ENCODE data around the gene KRTAP5-4. TPM values are rescaled to one million over a fixed set of nuclear protein-coding genes. Genes with fewer than 3 reads are reported as not detected.
"Not testable (repeated sequence)": the region's sequence is repeated elsewhere in the genome, so short reads cannot be mapped to it uniquely, and the experiment has no call there.

The KRTAP5-4 gene
- not detected in 2 replicates for total RNA-seq

- no peak for DNase-seq (ENCODE audit: extremely low read depth, low read depth, low spot score)
Observed at GRCh38 chr11:1622086-1622485, at the start of gene KRTAP5-4. KRTAP5-4 (minus strand) TSS chr11:1622138; CDS start chr11:1622093, 45 bp downstream.

- no peak for DNase-seq (ENCODE audit: extremely low read depth, low read depth, low spot score)
Observed at GRCh38 chr11:1671658-1672057, 49.7 kb upstream of the KRTAP5-4 start.

- DNase-seq (ENCODE audit: extremely low read depth, low read depth, low spot score): no peak
Observed at GRCh38 chr11:1670905-1671371, 49.0 kb upstream of the KRTAP5-4 start.

GRCh38 chr11:1670457-1670856 lies 48.5 kb upstream of the KRTAP5-4 start:
- not testable (repeated sequence) for DNase-seq (ENCODE audit: extremely low read depth, low read depth, low spot score)

GRCh38 chr11:1669546-1670218 lies 47.7 kb upstream of the KRTAP5-4 start:
- no peak for DNase-seq (ENCODE audit: extremely low read depth, low read depth, low spot score)

GRCh38 chr11:1668911-1669473 lies 47.1 kb upstream of the KRTAP5-4 start:
- DNase-seq (ENCODE audit: extremely low read depth, low read depth, low spot score): no peak

DNA sequence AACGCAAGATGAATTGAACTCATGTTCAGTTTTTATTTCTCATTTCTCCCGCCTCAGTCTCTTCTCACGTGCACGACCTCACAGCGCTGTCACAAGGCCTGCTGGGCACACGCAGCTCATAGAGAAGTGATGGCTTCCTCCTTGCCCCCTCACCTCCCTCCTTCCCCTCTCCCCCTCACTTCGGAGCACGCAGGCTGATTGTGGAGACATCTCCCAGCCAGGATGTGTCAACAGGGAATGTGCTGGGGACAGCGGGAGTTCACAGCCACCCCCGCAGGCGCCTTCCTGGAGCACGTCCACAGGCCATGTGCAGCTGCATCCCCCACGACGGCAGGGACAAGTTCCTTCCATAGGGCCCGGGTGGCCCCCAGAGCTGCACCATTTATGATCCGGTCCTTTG lies 46.0 kb upstream of the KRTAP5-4 start:
- DNase-seq (ENCODE audit: extremely low read depth, low read depth, low spot score): no peak

DNA sequence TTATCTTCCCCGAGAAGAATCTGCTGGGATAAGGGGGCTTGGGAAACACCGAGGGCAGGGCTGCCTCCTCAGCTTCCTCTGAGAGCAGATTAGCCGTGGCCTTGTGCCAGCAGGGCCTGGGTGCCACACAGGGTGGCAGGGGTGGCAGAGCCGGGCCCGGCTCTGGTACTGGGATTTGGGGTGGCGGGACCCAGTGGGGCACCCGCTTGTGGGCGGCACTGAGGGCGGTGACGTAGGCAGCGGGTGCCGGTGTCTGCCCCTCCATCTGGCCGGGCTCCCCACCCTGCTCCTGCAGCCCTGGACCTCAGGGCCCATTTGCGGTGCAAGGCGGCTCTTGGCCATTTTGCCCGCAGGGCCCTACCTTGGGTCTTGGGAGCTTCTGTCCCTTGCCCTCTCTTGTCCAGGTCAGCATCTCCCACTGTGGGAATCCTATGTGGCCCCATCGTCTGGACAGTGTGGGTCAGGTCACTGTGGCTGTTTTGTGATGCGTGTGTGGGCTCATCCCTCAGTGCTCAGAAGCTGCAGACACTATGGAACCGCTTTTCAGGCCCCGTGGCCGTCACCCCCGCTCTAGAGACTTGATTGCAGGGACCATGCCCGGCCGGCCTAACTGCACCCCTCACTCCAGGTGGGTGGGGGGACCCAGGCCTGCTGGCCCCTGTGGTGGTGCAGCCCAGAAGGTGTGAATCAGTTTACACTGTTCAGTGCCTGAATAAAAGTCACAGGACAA lies 45.3 kb upstream of the KRTAP5-4 start:
- DNase-seq (ENCODE audit: extremely low read depth, low read depth, low spot score): no peak

- no peak for DNase-seq (ENCODE audit: extremely low read depth, low read depth, low spot score)
Observed at GRCh38 chr11:1665313-1665712, 43.4 kb upstream of the KRTAP5-4 start.

GRCh38 chr11:1662699-1663283 lies 40.9 kb upstream of the KRTAP5-4 start:
- DNase-seq (ENCODE audit: extremely low read depth, low read depth, low spot score): not testable (repeated sequence)

DNA sequence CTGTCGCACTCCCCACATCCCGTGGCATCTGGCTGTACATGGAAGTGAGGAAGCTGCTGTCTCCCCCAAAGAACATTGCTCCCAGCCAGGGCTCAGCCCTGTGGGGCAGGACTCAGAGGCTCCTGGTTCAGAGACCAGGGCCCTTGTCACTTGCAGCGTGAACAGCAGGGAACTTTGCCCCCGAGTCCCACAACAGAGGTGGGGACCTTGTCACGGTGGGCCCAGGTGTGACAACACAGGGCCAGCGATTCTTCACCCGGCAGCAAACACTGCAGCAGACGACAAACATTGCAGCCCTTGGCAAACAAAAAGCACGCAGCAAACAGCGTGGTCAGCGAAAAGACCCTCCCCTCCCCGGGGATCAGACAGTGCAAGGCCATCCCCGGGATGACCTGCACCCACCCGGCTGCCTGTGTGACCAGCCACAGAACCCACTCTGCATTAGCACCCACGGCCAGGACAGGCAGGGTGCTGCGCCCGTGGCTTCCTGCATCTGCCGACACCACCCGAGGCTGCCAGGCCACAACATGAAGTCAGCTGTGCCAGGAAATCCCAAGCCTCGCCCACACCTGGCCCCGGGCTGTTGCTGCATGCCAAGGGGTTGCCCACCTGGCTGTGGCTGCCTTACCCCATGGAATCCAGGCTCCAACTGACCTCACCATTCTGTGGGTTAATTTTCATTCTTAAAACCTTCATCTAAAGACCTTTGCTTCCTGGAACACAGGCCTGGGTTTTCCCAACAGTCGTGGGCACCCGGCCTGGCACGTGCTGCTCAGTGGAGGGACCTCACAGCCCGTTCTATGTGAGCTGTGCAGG lies 39.7 kb upstream of the KRTAP5-4 start:
- DNase-seq (ENCODE audit: extremely low read depth, low read depth, low spot score): not testable (repeated sequence)

DNA sequence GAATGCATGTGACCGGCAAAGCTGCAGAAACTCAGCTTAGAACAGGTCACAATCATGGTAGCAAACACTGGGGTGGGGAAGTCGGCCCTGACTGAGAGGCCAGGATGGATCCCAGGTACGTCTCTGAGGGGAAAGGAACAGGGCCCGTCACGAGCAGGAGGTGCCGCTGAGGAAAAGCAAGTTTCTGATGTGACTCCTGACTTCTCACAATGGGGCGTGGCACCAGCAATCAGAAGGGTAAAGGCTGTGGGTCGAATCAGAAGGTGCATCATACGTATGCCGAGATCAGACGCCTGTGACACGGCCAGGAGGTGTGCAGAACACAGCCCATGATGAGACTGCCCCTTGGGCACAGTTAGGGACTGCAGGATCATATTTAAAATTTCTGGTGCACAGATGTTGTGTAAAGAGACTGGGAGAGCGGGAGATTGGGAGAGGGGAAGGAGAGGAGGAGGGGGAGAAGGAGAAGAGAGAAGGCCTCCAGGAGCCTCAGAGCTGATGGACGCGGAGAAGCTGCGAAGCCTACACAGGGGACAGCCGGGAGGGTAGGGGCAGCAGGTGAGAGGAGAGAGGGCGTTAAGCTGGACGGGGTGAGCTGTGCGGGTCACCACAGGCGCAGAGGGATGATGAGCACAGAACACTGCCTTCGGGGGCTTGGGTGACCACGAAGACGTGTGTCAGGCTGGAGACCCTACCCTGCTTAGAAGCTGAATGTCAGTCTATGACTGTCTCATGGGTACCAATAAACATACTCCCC lies 38.4 kb upstream of the KRTAP5-4 start:
- DNase-seq (ENCODE audit: extremely low read depth, low read depth, low spot score): no peak

- DNase-seq (ENCODE audit: extremely low read depth, low read depth, low spot score): no peak
Observed at GRCh38 chr11:1659506-1659905, 37.6 kb upstream of the KRTAP5-4 start.

GRCh38 chr11:1656670-1657069 lies 34.7 kb upstream of the KRTAP5-4 start:
- no peak for DNase-seq (ENCODE audit: extremely low read depth, low read depth, low spot score)

- DNase-seq (ENCODE audit: extremely low read depth, low read depth, low spot score): no peak
Observed at GRCh38 chr11:1656061-1656441, 34.1 kb upstream of the KRTAP5-4 start.

DNA sequence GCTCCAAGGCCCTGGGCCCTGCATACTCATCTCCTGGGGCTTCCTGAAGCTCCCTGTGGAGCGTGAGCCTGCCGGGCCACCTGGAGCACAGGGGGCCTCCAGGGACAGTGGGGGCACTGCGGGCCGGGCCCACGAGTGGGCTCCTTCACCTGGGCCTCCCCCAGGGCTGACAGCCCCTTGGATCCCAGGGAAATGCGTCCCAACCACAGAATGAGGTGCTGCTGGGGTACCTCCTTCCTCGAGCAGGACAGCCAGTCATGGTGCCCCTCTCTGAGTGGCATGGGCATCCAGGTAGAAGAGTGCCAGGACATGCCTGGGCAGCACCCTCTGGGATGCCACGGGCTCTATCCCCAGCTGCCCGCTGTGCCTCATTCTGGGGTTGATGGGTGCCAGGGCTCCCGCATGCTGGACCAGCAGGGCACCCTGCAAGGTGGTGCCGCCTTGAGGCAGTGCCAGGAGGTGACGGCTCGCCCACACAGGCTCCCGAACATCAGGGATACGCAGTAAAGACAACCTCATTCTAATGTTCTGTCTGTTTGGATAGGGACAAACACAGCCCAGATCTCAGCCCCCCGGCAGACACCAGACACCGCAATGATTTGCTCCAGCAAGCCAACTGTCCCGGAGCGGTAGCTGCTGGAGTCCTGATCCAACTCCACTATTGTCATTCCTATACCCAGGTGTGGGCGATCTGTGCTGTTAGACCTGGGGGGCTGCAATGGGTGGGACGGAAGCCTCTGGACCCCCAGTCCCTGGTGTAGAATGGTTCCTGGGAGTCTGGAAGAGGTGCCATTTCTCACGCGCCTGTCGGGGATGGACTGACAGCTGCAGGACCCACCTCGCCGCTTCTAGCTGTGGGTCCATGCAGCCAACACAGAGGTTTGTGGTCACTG lies 33.5 kb upstream of the KRTAP5-4 start:
- DNase-seq (ENCODE audit: extremely low read depth, low read depth, low spot score): no peak

- no peak for DNase-seq (ENCODE audit: extremely low read depth, low read depth, low spot score)
Observed at GRCh38 chr11:1654388-1655167, 32.6 kb upstream of the KRTAP5-4 start.
